Measurements from ENCODE around the gene PARP8. TPM values are rescaled to one million over a fixed set of nuclear protein-coding genes. Genes with fewer than 3 reads are reported as not detected.

Gene PARP8
- total RNA-seq, 1 donor from 2014 or later: 13.6 TPM

DNA sequence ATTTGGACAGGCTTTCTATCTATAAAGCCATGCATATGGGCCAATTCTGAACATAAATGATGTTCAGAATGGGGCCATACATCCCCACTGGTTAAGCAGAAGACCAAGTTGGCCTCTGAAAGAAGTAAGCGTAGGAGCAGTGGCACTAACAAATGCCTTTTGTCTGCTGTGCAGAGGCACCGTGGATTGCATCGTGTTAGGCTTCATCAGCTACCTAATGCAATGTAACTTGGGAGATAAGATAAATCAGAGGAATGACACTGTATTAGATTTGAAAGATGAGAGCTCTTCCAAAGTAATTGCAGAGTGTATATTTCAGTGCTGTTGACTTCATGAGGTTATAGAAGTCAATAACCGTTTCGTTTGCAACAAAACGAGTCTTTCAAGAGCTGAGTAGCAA lies 148.1 kb downstream of the PARP8 start:
- Mint-ChIP-seq H3K27me3 (ENCODE audit: unreplicated experiment) (peaks cover 2% of the 10 kb centered on the region), H3K4me3 (ENCODE audit: unreplicated experiment) (no peak overlapping the region), H3K9me3 (ENCODE audit: unreplicated experiment) (no peaks in the 10 kb centered on the region), H3K36me3 (ENCODE audit: low read depth, unreplicated experiment) (no peaks in the 10 kb centered on the region), H3K27ac (ENCODE audit: unreplicated experiment) (no peak overlapping the region), H3K4me1 (ENCODE audit: unreplicated experiment) (no peaks in the 10 kb centered on the region)
- DNase-seq (ENCODE audit: low spot score): no peak
- TF ChIP-seq, protein P1, sequence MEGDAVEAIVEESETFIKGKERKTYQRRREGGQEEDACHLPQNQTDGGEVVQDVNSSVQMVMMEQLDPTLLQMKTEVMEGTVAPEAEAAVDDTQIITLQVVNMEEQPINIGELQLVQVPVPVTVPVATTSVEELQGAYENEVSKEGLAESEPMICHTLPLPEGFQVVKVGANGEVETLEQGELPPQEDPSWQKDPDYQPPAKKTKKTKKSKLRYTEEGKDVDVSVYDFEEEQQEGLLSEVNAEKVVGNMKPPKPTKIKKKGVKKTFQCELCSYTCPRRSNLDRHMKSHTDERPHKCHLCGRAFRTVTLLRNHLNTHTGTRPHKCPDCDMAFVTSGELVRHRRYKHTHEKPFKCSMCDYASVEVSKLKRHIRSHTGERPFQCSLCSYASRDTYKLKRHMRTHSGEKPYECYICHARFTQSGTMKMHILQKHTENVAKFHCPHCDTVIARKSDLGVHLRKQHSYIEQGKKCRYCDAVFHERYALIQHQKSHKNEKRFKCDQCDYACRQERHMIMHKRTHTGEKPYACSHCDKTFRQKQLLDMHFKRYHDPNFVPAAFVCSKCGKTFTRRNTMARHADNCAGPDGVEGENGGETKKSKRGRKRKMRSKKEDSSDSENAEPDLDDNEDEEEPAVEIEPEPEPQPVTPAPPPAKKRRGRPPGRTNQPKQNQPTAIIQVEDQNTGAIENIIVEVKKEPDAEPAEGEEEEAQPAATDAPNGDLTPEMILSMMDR (IDR thresholded peaks at IDR 0.05; ENCODE audit: unreplicated experiment): no peak

DNA sequence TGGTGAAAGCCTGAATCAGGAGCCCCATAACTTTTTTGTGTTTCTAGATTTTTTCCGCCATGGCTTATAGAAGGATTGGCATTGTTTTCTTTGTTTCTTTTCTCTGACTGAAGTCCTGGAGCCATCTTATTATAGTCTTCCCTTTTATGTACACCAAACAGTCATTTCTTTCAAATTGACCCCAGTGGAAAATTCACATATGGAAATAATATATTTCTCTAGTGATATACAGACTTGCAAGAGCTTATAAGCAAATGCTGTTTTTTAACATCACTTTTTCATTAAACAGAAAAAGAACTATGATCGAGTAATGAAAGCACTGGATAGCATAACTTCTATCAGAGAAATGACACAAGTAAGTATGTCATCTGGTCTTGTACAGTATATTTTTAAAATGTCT lies 155.6 kb downstream of the PARP8 start:
- H3K4me1 Mint-ChIP-seq (ENCODE audit: unreplicated experiment): peaks cover 11% of the 10 kb centered on the region
- no peaks in the 10 kb centered on the region for H3K36me3 Mint-ChIP-seq (ENCODE audit: low read depth, unreplicated experiment)
- H3K9me3 Mint-ChIP-seq (ENCODE audit: unreplicated experiment): no peaks in the 10 kb centered on the region
- TF ChIP-seq, protein P1 (IDR thresholded peaks at IDR 0.05; ENCODE audit: unreplicated experiment): no peak
- H3K4me3 Mint-ChIP-seq (ENCODE audit: unreplicated experiment): no peak overlapping the region
- H3K27me3 Mint-ChIP-seq (ENCODE audit: unreplicated experiment): peaks cover 4% of the 10 kb centered on the region
- no peak for DNase-seq (ENCODE audit: low spot score)
- H3K27ac Mint-ChIP-seq (ENCODE audit: unreplicated experiment): no peak overlapping the region

- TF ChIP-seq, protein P1 (IDR thresholded peaks at IDR 0.05; ENCODE audit: unreplicated experiment): no peak
- H3K27ac Mint-ChIP-seq (ENCODE audit: unreplicated experiment): no peak overlapping the region
- H3K4me1 Mint-ChIP-seq (ENCODE audit: unreplicated experiment): peaks cover 11% of the 10 kb centered on the region
- H3K36me3 Mint-ChIP-seq (ENCODE audit: low read depth, unreplicated experiment): no peaks in the 10 kb centered on the region
- H3K9me3 Mint-ChIP-seq (ENCODE audit: unreplicated experiment): no peaks in the 10 kb centered on the region
- no peak for DNase-seq (ENCODE audit: low spot score)
- no peak overlapping the region for H3K4me3 Mint-ChIP-seq (ENCODE audit: unreplicated experiment)
- peaks cover 4% of the 10 kb centered on the region for H3K27me3 Mint-ChIP-seq (ENCODE audit: unreplicated experiment)
Observed at GRCh38 chr5:50822761-50823160, 156.3 kb downstream of the PARP8 start.

- H3K4me3 Mint-ChIP-seq (ENCODE audit: unreplicated experiment): no peak overlapping the region
- peaks cover 11% of the 10 kb centered on the region for H3K4me1 Mint-ChIP-seq (ENCODE audit: unreplicated experiment)
- no peaks in the 10 kb centered on the region for H3K36me3 Mint-ChIP-seq (ENCODE audit: low read depth, unreplicated experiment)
- H3K27ac Mint-ChIP-seq (ENCODE audit: unreplicated experiment): no peak overlapping the region
- no peak for DNase-seq (ENCODE audit: low spot score)
- H3K27me3 Mint-ChIP-seq (ENCODE audit: unreplicated experiment): peaks cover 2% of the 10 kb centered on the region
- TF ChIP-seq, protein P1 (IDR thresholded peaks at IDR 0.05; ENCODE audit: unreplicated experiment): no peak
- no peaks in the 10 kb centered on the region for H3K9me3 Mint-ChIP-seq (ENCODE audit: unreplicated experiment)
Observed at GRCh38 chr5:50823568-50823967, 157.1 kb downstream of the PARP8 start.

GRCh38 chr5:50824109-50824508 lies 157.7 kb downstream of the PARP8 start:
- Mint-ChIP-seq H3K36me3 (ENCODE audit: low read depth, unreplicated experiment) (no peaks in the 10 kb centered on the region), H3K27ac (ENCODE audit: unreplicated experiment) (no peak overlapping the region), H3K4me1 (ENCODE audit: unreplicated experiment) (peaks cover 11% of the 10 kb centered on the region), H3K9me3 (ENCODE audit: unreplicated experiment) (no peaks in the 10 kb centered on the region), H3K4me3 (ENCODE audit: unreplicated experiment) (no peak overlapping the region), H3K27me3 (ENCODE audit: unreplicated experiment) (peaks cover 2% of the 10 kb centered on the region)
- no peak for DNase-seq (ENCODE audit: low spot score)
- TF ChIP-seq, protein P1 (IDR thresholded peaks at IDR 0.05; ENCODE audit: unreplicated experiment): no peak
